Measurements from ENCODE around the gene PHKG1. TPM values are rescaled to one million over a fixed set of nuclear protein-coding genes. Genes with fewer than 3 reads are reported as not detected.
"Not testable (repeated sequence)": the region's sequence is repeated elsewhere in the genome, so short reads cannot be mapped to it uniquely, and the experiment has no call there.

PHKG1 gene
- total RNA-seq, 1 donor: 1.1 TPM

GRCh38 chr7:56046721-56047445 lies 45.9 kb downstream of the PHKG1 start:
- DNase-seq (ENCODE audit: low read depth in 2 of 3, low spot score in 2 of 3): no peak

DNA sequence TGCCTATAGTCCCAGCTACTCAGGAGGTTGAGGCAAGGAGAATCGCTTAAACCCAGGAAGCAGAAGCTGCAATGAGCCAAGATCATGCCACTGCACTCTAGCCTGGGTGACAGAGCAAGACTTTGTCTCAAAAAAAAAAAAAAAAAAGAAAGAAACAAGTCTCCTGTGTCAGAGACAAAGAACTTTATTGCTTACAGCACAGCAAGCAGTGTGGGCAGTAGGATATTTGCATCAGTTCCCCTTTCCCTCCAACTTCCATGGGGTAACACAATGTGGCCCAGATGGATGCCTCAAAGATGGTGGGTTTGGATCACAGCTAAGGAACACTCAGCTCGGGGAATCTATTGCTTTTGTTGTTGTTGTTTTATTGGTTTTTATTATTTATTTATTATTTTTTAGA lies 47.0 kb downstream of the PHKG1 start:
- DNase-seq (ENCODE audit: low read depth in 2 of 3, low spot score in 2 of 3): not testable (repeated sequence)

GRCh38 chr7:56040730-56041129 lies 52.0 kb downstream of the PHKG1 start:
- no peak for DNase-seq (ENCODE audit: low read depth in 2 of 3, low spot score in 2 of 3)

DNA sequence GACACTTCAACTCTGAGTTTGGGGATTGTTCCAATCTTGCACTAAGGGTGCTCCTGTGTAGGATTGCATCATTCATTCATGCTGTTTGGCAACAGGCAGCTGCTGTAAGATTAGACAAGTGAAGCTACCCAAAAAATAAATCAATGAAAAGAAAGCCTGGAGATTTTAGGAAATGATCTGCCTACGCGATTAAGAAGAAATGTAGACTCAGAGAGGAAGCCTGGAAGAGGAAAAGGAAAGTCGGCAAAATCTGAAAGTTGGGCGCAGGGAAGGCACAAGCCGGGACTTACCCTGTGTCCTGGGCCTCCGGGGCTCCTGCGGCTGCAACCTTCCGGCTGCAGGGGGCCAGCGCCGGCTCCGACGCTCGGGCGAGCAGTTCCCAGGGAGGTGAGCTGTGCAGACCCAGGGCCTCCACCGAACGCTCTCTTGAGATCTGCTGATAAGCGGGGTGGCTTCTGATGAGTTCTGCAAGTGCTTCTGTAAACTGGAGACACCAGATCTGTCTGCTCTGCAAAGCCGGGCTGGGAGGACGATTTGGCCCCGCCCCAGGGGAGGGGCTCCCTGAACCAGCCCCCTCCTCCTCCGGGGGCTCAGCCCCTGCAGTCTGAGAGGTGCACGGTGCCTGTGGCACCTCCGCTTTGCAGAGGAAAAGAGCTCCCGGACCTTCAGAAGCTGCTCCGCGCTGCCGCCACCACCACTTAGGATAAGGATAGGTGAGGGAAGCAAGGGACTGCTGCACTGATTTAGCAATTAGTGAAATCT lies 58.9 kb downstream of the PHKG1 start:
- DNase-seq (ENCODE audit: low read depth in 2 of 3, low spot score in 2 of 3): peak; percentile 31 to 79 (median 77)

GRCh38 chr7:56032578-56032977 lies 60.2 kb downstream of the PHKG1 start:
- DNase-seq (ENCODE audit: low read depth in 2 of 3, low spot score in 2 of 3): not testable (repeated sequence)

DNA sequence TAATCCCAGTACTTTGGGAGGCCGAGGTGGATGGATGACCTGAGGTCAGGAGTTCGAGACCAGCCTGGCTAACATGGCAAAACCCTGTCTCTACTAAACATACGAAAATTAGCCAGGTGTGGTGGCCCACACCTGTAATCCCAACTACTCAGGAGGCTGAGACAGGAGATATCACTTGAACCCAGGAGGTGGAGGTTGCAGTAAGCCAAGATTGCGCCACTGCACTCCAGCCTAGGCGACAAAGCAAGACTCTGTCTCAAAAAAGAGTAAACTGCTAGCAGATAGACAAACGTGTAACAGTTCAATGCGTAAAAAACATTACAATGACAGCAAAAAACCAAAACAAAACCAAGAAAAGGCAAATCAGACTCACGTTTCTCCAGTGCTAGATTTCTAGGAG lies 61.2 kb downstream of the PHKG1 start:
- DNase-seq (ENCODE audit: low read depth in 2 of 3, low spot score in 2 of 3): not testable (repeated sequence)

- no peak for DNase-seq (ENCODE audit: low read depth in 2 of 3, low spot score in 2 of 3)
Observed at GRCh38 chr7:56030340-56030739, 62.4 kb downstream of the PHKG1 start.

Small RNAs within 50 kb of the gene (small RNA-seq; reads per million reads assigned to genes)
- gene SNORA15: not detected
- gene SNORA22B: 0.81 reads per million, percentile 19 among the genes with 10 or more reads in this experiment

Other genes starting within 250 kb of the PHKG1 start
- gene SEPTIN14, start 230.2 kb downstream of the PHKG1 start, total RNA-seq: not detected
- gene ZNF713, start 205.5 kb downstream of the PHKG1 start, total RNA-seq: 3.2 TPM
- gene MRPS17, start 141.1 kb downstream of the PHKG1 start, total RNA-seq: 11.8 TPM
- 21.3 TPM for gene NIPSNAP2, start 128.4 kb downstream of the PHKG1 start, total RNA-seq
- 21.0 TPM for gene PSPH, start 41.5 kb downstream of the PHKG1 start, total RNA-seq
- gene CCT6A, start 41.2 kb downstream of the PHKG1 start, total RNA-seq: 81.9 TPM
- gene SUMF2, start 28.7 kb downstream of the PHKG1 start, total RNA-seq: 135 TPM
- 442 TPM for gene CHCHD2, start 13.5 kb upstream of the PHKG1 start, total RNA-seq
- not detected for gene NUPR2, start 23.5 kb upstream of the PHKG1 start, total RNA-seq